HG03103 (cell line): Measurements from ENCODE around the gene WNK1.
A peak's percentile ranks its signal among the peaks of the same experiment; 100 is the strongest.
"Not testable (repeated sequence)": the region's sequence is repeated elsewhere in the genome, so short reads cannot be mapped to it uniquely, and the experiment has no call there.

ENCODE experiments used
- ATAC-seq: cut with Tn5 transposase; IDR thresholded peaks from one replicate; pipeline ENCODE4 v1.9.1; 2021; ENCODE audit warnings: low read depth; ENCODE audit not compliant: unreplicated experiment

Gene WNK1

GRCh38 chr12:810671-811415 lies 58.5 kb downstream of the WNK1 start:
- ATAC-seq, result no peak

GRCh38 chr12:812950-813349 lies 60.6 kb downstream of the WNK1 start:
- ATAC-seq, result no peak

GRCh38 chr12:817456-817855 lies 65.1 kb downstream of the WNK1 start:
- ATAC-seq, result not testable (repeated sequence)

GRCh38 chr12:817941-818600 lies 65.7 kb downstream of the WNK1 start:
- no peak for ATAC-seq

- ATAC-seq, result no peak
Observed at GRCh38 chr12:818733-819132, 66.4 kb downstream of the WNK1 start.

GRCh38 chr12:820336-820735 lies 68.0 kb downstream of the WNK1 start:
- no peak for ATAC-seq

GRCh38 chr12:823028-823698 lies 70.8 kb downstream of the WNK1 start:
- ATAC-seq, result peak; percentile 94

- no peak for ATAC-seq
Observed at GRCh38 chr12:826331-826730, 74.0 kb downstream of the WNK1 start.

GRCh38 chr12:828726-829395 lies 76.5 kb downstream of the WNK1 start:
- no peak for ATAC-seq

- no peak for ATAC-seq
Observed at GRCh38 chr12:830111-830867, 77.9 kb downstream of the WNK1 start.

GRCh38 chr12:835754-836518 lies 83.6 kb downstream of the WNK1 start:
- ATAC-seq, result no peak

- ATAC-seq, result no peak
Observed at GRCh38 chr12:836952-837351, 84.6 kb downstream of the WNK1 start.

GRCh38 chr12:837548-837947 lies 85.2 kb downstream of the WNK1 start:
- ATAC-seq, result no peak

GRCh38 chr12:843609-844008 lies 91.2 kb downstream of the WNK1 start:
- ATAC-seq, result no peak

- no peak for ATAC-seq
Observed at GRCh38 chr12:846421-846820, 94.0 kb downstream of the WNK1 start.

GRCh38 chr12:848173-848865 lies 95.9 kb downstream of the WNK1 start:
- no peak for ATAC-seq

GRCh38 chr12:848882-849527 lies 96.6 kb downstream of the WNK1 start:
- ATAC-seq, result no peak

- not testable (repeated sequence) for ATAC-seq
Observed at GRCh38 chr12:849733-850437, 97.5 kb downstream of the WNK1 start.
